HG03097 (cell line): ENCODE results near the gene HOXA10.

Experiments
- ATAC-seq: cut with Tn5 transposase; IDR thresholded peaks from one replicate; pipeline ENCODE4 v1.9.1; 2021; ENCODE audit not compliant: unreplicated experiment, low FRiP score

HOXA10 gene

GRCh38 chr7:27157702-27158431 is 16.3 kb downstream of the HOXA10 start:
- ATAC-seq: no peak

- ATAC-seq: no peak
These were observed 17.0 kb downstream of the HOXA10 start for GRCh38 chr7:27156916-27157701.

- ATAC-seq: no peak
These were observed 17.6 kb downstream of the HOXA10 start, which contains the start of gene HOXA7 for GRCh38 chr7:27156508-27156898. Gene HOXA7, minus strand, starts transcription at chr7:27156675. Its CDS starts 130 bp downstream, at chr7:27156545.

- no peak for ATAC-seq
These were observed 18.2 kb downstream of the HOXA10 start for GRCh38 chr7:27155816-27156507.

GRCh38 chr7:27154901-27155815 is 19.0 kb downstream of the HOXA10 start:
- no peak for ATAC-seq

GRCh38 chr7:27154369-27154768 is 19.8 kb downstream of the HOXA10 start:
- ATAC-seq: no peak

GRCh38 chr7:27153526-27153925 is 20.6 kb downstream of the HOXA10 start:
- no peak for ATAC-seq

GRCh38 chr7:27152816-27153442 is 21.2 kb downstream of the HOXA10 start:
- ATAC-seq: no peak

- no peak for ATAC-seq
These were observed 21.9 kb downstream of the HOXA10 start, which contains the start of gene HOXA3 for GRCh38 chr7:27151931-27152815. Gene HOXA3, minus strand, starts transcription at chr7:27152583. Its CDS starts 41,943 bp downstream, at chr7:27110640.

- no peak for ATAC-seq
These were observed 22.7 kb downstream of the HOXA10 start for GRCh38 chr7:27151341-27151930.

GRCh38 chr7:27150568-27151340 is 23.4 kb downstream of the HOXA10 start:
- ATAC-seq: no peak

- no peak for ATAC-seq
These were observed 24.1 kb downstream of the HOXA10 start for GRCh38 chr7:27149842-27150567.

GRCh38 chr7:27148756-27149641 is 25.1 kb downstream of the HOXA10 start:
- no peak for ATAC-seq

GRCh38 chr7:27148031-27148755 is 25.9 kb downstream of the HOXA10 start:
- ATAC-seq: no peak
